Anterior cingulate cortex (tissue), 58 donors: ENCODE measurements around the gene EXOC3.

Experiments
- DNase-seq, 58 donors: peaks; one replicate each; lab custom pipeline; 2025; lab: John Stamatoyannopoulos, UW

EXOC3 gene

DNA sequence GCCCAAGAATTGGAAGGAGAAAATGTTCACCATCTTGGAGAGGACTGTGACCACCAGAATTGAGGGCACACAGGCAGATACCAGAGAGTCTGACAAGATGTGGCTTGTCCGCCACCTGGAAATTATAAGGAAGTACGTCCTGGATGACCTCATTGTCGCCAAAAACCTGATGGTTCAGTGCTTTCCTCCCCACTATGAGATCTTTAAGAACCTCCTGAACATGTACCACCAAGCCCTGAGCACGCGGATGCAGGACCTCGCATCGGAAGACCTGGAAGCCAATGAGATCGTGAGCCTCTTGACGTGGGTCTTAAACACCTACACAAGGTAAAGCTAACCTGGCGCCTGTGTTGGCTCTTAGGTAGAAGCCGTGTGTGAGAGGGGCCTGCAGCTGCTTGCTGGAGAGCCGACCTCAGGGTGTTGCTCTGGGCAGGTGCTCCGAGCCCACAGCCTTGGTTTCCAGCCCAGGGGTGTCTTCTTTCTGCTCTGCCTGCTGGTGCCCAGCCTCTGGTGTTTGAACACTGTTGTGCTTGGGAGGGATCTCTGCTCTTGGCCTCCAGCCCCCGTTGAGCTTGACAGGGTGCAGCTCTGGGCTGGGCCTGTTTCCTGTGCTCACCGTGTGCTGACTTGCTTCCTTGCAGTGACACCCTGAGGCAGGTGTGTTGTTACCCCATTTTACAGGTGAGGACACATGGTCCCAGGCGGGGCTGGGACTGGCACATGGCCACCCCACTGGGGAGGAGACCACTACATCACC lies 10.9 kb downstream of the EXOC3 start:
- DNase-seq = no peak

DNA sequence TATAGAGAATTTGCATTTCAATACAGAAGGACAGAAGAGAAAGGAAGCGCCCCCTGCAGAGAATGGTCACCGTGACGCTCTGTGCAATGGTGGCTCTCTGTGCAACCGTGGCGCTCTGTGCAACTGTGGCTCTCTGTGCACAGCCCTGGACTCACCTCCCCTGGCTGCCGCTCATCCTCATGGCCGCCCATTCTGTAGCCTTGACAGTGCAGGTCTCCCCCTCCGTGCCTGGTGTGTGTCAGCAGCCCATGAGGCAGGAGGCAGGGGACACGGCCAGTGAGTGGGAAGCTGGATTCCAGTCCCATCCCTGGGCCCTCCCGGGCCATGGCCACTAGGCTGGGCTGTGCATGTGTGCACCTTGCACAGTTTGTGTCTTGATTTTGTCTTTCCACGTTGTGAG lies 12.0 kb downstream of the EXOC3 start:
- no peak for DNase-seq

DNA sequence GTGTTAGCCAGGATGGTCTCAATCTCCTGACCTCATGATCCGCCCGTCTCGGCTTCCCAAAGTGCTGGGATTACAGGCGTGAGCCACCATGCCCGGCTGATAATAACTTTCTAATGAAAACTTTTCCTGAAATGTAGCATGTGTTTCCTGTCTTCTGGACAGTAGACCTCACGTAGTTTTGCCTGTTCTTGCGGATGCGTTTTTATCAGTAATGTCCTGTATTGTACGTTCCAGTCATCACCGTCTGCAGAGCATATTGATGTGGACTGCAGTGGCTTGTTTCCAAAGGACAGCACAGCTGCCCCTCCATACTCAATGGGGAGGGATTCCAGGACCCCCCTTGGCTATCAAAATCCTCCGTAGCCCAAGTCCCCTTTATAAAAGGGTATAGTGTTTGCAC lies 12.8 kb downstream of the EXOC3 start:
- no peak for DNase-seq

DNA sequence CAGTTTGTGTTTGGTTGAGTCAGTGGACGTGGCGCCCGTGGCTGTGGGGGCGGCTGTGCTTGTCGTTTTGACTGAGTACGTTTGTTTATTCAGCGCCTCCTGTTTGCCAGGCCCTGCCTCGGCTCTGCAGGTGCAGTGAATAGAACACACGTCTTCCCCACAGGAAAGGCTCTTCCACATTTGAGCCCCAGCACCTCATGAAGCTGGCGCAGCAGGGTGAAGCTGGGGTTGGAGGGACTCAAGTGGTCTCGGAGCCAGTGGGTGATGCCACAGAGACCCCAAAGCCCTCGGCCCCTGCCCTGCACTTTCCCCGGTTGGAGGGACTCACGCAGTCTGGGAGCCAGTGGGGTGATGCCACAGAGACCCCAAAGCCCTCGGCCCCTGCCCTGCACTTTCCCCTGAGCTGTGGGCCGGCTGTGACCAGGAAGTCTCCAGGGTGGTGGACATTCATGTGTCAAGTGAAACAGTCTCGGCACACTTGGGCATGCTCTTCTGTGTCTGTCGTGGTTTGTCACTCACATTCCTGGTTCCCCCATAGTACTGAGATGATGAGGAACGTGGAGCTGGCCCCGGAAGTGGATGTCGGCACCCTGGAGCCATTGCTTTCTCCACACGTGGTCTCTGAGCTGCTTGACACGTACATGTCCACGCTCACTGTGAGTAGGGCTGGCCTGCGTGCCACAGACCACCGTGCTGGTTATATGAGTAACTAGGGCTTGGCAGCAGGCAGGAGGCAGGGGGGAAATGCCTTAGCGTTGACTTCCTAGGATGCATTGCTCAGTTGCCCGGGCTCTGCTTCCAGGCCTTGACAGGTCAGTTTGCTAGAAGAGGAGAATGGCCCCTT lies 13.6 kb downstream of the EXOC3 start:
- no peak for DNase-seq

DNA sequence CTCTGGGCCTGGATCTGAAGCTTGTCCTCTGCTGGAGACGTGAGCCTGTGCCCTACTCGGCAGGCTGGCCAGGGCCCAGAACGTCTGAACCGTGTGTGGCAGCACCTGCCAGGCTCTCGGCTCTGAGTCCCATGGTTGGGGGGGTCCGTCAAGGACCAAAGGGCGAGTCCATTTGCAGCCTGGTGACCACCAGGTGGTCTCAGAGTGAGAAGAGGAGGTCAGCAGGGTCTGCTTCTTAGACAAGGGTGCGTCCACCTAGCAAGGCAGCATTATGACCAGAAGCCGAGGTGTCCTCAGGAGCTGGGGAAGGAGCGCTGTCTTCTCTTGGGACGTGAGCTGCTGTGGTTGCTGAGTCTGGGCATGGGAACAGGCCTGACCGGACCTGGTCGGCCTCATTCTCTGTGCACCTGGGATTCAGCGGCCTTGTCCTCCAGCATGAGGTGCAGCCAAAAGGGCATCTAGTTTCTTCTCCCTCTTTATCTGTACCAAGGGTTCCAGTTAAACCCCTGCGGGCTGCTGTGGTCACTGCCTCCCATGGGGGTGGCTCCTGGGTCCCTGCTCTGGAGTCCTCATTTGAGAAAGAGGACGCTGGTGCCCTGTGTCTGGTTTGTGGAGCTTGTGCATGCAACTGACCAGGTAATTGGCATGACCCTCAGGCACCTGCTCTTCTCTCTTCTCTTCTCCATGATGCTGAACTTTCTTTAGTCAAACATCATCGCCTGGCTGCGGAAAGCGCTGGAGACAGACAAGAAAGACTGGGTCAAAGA lies 14.4 kb downstream of the EXOC3 start:
- no peak for DNase-seq

DNA sequence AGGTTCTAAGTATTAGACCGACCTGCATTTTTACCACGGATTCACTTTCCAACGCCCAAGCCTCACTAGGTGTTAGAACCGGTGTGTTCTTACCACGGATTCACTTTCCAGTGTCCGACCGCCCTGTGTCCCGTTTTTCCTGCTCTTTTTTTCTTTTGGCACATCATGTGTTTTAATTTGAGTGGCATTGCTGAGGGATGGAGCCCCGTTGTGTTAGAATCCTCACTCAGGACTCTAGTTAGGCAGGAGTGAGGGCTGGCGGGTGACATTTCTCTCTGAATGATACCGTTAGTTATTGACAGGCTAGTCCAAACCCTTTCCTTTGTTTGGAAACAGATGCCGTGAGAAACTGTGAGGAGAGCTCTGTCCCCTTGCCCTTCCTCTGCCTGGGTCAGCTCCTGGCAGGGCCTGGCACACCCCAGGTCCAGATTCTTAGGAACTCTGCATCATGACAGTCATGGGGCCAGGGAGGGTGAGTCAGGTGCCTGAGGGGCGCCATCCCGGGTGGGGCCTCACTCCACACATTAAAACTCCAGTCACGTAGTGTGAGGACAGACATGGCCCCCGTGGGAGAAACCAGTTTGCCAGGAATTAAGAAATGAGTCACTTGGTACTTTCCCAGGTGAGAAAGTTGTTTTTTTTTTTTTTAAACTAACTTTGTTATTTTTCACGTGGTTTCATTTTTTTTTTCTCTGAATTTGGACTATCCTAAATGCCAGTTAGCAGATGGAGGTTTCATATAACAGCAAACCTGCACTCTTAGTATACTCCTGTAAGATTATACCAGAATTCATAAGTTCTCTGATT lies 15.8 kb downstream of the EXOC3 start:
- no peak for DNase-seq

DNA sequence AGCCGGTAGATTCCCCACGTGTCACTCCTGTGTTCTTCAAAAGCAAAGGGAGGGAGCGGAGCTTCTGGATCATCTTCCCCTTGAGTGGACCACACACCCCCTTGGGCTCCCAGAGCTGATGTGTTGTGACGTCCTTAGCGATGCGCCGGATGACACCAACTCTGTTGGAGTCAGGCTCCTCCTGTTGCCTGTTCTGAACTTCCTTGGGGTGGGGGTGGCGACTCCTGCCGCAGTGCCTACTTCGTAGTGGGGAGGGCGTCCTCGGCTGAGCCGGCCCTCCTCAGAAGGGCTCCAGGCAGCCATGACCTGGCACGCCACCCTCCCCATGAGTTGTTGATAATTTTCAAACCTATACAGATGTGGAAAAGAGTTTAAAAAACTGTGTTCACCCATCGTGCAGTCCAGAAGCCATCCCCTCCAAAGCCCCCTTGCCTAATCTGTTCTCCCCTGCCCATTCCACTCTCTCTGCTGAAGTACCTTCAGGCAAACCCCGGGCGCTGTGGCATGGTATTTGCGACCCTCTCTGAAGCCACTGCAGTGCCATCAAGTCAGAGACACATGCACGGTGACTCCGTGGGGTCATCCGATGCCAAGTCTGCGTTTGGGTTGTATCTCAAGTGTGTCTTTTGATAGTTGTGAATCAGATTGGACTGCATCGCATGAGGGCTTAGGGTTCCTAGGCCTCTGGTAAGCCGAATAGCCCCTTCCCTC lies 16.7 kb downstream of the EXOC3 start:
- DNase-seq = no peak

DNA sequence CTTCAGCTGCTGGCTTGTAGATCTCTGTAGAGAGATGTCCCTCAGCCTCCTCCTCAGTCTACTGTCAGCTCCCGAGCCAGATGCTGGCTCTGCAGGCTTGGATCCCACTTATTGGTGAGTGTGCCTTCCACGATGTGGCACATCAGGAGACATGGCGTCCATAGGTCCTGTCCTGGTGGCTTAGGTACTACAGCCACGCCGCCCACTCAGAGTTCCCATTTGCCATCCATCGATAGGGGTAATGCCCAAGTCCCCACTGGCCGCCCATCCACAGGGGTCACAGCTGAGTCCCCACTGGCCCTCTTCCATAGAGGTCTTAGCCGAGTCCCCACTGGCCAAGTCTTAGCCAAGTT lies 17.3 kb downstream of the EXOC3 start:
- DNase-seq = no peak

DNA sequence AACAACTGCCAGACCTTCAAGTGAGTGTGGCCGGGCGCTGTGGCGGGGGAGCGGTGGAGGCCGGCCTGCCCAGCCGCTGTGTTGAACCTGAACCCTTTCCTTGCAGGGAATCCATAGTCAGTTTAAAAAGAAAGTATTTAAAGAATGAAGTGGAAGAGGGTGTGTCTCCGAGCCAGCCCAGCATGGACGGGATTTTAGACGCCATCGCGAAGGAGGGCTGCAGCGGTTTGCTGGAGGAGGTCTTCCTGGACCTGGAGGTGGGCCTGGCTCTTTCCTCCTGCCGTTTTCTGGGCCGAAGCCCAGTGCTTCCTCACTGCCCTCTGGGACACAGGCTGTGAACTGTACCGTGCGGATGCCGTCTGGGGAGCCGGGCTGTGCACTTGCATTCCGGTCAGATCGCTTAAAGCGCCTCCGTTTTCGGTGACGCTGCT lies 19.1 kb downstream of the EXOC3 start:
- DNase-seq = no peak

DNA sequence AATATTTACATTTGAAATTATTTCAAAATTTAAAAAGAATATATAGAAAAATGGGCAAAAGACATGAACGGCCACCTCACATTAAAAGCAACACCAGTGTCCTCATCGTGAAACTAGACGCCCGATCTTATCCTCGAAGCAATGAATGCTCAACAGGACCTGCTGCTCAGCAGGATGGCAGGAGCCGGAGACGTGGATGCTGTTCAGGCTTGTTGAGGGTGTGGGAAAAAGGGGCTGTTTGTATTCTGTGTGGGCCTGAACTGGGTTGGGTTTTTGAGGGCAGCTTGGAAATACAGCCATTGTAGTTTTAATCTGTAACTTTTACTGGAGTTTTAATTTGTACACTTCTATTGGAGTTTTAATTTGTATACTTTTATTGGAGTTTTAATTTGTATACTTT lies 20.3 kb downstream of the EXOC3 start:
- DNase-seq = no peak

DNA sequence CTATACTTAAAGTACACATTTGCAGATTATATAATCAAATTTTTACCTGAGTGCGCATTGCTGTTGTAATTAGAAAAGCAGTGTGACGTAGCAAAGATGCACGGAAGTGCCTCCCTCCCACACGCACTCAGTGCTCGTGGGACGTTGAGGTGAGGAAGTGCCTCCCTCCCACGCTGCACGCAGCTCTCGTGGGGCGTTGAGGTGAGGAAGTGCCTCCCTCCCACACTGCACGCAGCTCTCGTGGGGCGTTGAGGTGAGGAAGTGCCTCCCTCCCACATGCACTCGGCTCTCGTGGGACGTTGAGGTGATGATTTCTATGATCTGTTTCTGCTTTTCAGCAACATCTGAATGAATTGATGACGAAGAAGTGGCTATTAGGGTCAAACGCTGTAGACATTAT lies 21.0 kb downstream of the EXOC3 start:
- peak in 1 of 58 donors; percentile 32 for DNase-seq

DNA sequence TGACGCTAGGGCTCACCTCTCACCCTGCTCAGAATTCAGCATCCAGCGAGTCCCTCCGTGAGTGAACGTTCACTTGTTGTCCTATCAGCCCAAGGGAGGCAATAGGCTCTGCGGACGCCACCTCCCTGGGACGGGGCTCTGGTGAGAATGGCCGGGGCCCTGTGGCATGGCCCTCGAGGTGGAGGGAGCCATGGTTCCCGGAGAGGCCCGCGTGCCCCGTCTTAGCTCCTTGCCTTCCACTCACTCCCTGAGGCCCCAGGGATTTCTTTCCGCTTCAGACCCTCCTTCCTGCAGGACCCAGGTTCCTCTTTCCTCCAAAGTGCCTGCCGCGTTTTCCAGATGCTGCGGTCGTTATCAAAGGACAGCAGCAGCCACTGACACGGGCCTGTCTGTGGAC lies 21.5 kb downstream of the EXOC3 start:
- DNase-seq = no peak

DNA sequence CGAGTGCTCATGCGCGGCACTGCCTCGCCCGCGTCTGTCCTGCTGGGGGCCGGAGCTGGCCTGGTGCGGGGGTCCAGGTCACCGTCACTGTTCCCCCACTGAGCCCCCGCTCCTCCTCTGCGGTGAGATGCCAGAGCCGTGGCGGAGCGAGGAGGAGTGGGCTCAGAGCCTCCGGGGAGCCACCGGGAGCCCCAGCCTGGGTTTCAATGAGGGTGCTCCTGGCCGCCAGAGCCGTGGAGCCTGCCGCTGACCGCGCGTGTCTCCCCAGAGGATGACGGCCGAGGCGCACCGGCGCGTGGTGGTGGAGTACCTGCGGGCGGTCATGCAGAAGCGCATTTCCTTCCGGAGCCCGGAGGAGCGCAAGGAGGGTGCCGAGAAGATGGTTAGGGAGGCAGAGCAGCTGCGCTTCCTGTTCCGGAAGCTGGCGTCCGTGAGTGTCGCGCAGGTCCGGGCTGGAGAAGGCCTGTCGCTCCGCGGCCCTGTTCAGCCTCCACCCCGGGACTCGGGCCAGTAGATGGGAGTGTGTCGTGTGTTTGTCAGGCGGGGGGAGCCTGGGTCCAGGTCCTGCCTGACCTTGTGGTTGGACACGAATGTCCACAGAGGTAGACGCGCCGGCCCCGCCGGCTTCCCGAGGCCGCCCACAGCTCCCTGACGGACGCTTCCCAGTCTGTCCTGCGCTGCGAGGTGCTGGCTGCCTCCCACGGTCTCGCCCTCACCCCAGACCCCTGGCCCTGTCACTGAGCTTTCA lies 22.0 kb downstream of the EXOC3 start:
- DNase-seq = no peak

DNA sequence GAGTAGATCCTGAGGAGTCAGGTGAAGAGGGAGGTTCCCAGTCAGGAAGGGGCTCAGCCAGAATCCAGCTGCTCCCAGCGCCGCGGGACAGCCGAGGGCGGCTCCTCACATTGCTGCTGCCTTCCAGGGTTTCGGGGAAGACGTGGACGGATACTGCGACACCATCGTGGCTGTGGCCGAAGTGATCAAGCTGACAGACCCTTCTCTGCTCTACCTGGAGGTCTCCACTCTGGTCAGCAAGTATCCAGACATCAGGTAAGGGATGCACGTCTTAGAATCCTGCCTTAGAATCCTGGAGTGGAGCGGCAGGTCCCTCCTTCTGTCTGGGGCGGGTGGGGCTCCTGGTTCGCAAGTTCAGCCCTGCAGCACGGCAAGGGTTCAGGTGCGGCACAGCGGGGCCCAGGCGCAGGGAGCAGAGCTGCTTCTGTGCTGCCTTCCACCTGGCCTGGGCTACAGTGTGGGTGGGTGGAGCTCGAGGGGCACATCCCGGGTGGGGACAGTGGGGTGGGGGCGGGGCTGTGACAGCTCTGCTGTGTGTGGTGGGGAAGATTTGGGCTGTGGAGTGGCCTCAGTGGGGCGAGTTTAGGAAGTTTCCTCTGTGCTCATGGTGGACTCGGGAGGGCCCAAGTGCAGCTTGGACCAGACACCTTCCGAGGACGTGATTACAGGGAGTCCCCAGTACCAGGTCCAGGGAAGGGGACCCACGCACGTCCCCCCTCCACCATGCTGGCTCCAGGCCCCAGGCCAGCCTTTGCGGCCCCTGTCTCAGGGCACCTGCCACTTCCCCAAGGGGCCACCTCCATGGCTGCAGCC lies 22.8 kb downstream of the EXOC3 start:
- no peak for DNase-seq

DNA sequence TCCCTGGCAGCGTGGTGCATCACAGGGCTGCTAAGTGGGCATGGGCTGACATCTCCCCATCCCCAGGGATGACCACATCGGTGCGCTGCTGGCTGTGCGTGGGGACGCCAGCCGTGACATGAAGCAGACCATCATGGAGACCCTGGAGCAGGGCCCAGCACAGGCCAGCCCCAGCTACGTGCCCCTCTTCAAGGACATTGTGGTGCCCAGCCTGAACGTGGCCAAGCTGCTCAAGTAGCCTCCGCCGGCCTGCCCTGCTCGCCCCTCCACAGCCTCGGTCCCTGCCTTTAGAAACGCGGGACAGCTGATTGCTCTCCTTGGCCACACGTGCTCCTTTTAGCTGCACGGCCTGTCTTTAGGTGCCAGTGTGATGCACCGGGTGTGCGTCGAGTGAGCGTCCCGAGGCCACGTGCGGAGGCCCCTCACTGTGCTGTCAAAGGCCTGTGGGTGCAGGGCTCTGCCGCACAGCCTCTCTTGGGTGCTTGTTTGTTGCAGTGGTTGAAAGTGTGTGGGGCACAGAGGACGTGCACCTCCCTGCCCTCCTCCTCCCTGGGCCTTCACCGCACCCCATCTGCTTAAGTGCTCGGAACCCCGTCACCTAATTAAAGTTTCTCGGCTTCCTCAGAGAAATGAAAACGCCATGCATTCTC lies 23.8 kb downstream of the EXOC3 start:
- DNase-seq = no peak

DNA sequence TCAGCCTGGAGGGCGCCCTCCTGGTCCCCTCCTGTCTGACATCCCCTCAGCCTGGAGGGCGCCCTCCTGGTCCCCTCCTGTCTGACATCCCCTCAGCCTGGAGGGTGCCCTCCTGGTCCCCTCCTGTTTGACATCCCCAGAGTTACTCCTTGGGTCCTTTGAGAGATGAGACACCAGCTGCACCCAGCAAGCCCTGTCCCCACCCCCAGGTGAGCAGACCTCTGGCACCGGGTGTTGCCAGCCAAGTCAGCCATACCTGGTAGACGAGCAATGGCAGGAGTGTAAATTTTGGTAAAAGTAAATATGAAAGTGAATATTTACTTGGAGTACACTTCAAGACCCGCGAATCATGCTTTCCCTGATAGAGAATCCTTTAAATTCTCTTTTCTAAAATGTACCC lies 25.4 kb downstream of the EXOC3 start:
- DNase-seq = no peak

DNA sequence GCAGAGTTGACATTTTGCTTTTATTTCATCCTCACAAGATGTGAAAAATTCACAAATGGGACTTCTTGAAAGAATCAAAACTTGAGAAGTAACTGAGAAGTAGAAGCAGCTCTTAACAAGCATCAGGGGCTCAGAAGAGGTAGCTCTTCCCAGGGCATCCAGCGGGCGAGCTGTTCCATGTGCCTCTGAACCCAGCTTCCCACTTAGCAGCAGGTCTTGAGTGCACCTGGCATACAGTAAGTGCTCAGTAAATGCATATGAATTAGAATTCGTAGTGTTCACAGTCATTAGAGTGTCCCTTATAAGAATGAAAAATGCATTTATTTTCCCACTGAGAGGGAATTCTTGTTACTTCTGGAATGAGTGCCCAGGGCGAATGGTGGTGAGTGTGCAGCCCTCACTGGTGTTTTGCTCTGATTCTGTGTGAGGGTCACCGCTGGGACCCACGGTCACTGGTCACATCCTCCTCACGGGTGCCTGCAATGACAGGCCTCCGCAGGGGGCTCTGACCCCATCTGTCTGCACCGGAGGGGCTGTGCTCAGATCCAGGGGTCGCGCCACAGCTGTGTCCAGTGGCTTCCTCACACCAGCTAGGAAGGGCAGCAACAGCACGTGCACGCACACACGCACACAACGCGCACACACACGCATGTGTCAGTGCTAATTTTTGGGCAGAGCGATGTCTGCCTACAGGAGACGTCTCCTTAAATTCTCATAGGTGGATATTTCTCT lies 26.9 kb downstream of the EXOC3 start:
- DNase-seq = no peak
